Right kidney (tissue), 1 donor: ENCODE results near the gene ONECUT3.

Experiments
- DNase-seq: peaks from one replicate; pipeline ENCODE4 v3.0.0-alpha.2; 2016

ONECUT3 gene

GRCh38 chr19:1768248-1768647, 14.9 kb downstream of the ONECUT3 start:
- DNase-seq, result no peak

GRCh38 chr19:1768918-1769644, 15.8 kb downstream of the ONECUT3 start:
- no peak for DNase-seq

GRCh38 chr19:1769645-1769985, 16.3 kb downstream of the ONECUT3 start:
- DNase-seq, result no peak

- DNase-seq, result no peak
These were observed 17.7 kb downstream of the ONECUT3 start for GRCh38 chr19:1770866-1771576.

GRCh38 chr19:1773184-1773583, 19.9 kb downstream of the ONECUT3 start:
- DNase-seq, result no peak

- no peak for DNase-seq
These were observed 21.9 kb downstream of the ONECUT3 start for GRCh38 chr19:1774989-1775772.

- DNase-seq, result peak; percentile 29
These were observed 22.8 kb downstream of the ONECUT3 start for GRCh38 chr19:1775951-1776605.

- DNase-seq, result no peak
These were observed 23.4 kb downstream of the ONECUT3 start for GRCh38 chr19:1776606-1777147.

- no peak for DNase-seq
These were observed 23.8 kb downstream of the ONECUT3 start for GRCh38 chr19:1777149-1777548.

- DNase-seq, result no peak
These were observed 26.3 kb downstream of the ONECUT3 start for GRCh38 chr19:1779574-1779973.

- DNase-seq, result no peak
These were observed 27.1 kb downstream of the ONECUT3 start for GRCh38 chr19:1780272-1780958.

GRCh38 chr19:1782521-1782920, 29.2 kb downstream of the ONECUT3 start:
- no peak for DNase-seq

- DNase-seq, result no peak
These were observed 30.0 kb downstream of the ONECUT3 start for GRCh38 chr19:1783354-1783753.

GRCh38 chr19:1783874-1784273, 30.6 kb downstream of the ONECUT3 start:
- DNase-seq, result no peak

GRCh38 chr19:1785310-1785709, 32.0 kb downstream of the ONECUT3 start:
- no peak for DNase-seq

GRCh38 chr19:1786668-1787067, 33.4 kb downstream of the ONECUT3 start:
- no peak for DNase-seq

GRCh38 chr19:1787116-1787515, 33.8 kb downstream of the ONECUT3 start:
- no peak for DNase-seq

GRCh38 chr19:1789261-1790041, 36.1 kb downstream of the ONECUT3 start:
- no peak for DNase-seq

GRCh38 chr19:1790054-1790792, 36.9 kb downstream of the ONECUT3 start:
- no peak for DNase-seq

GRCh38 chr19:1791879-1792278, 38.6 kb downstream of the ONECUT3 start:
- DNase-seq, result no peak
